Activated CD8-positive, alpha-beta memory T cell treated with anti-CD3 and anti-CD28 coated beads for 1 hour (primary cell): ENCODE measurements around the gene ZFYVE27.

Experiments used
- DNase-seq, 2 donors: peaks; one replicate each; pipeline ENCODE4 v3.0.0-alpha.2; 2020; ENCODE audit warnings: low read depth in 1 of 2; ENCODE audit errors: extremely low read depth in 1 of 2

Gene ZFYVE27

GRCh38 chr10:97743169-97743943, 6.4 kb downstream of the ZFYVE27 start:
- DNase-seq, result no peak

DNA sequence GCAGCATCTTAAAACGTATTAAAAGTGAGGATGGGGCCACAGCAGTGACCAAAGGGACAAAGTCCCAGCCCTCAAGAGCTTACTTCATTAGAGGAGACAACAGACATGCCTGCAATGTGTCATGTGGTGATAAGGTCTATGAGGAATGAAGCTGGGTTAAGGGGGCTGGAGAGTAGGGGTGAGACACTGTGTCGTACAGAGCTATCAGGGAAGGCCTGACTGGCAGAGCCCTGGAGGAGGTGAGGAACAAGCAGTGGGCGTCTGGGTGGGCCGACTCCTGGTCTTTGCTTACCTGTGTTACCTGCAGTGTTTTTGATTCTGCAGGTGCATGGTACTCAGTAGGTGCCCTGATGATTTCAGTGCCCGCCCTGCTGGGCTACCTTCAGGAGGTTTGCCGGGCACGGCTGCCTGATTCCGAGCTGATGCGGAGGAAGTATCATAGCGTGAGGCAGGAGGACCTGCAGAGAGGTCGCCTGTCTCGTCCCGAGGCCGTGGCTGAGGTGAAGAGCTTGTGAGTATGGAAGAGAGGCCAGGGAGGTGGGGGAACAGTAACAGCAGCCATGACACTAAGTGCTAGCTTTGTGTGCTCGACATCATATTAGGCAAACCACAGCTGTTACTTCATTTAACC, 7.6 kb downstream of the ZFYVE27 start:
- DNase-seq, result no peak

GRCh38 chr10:97747573-97747972, 10.6 kb downstream of the ZFYVE27 start:
- DNase-seq, result no peak

GRCh38 chr10:97748116-97748515, 11.2 kb downstream of the ZFYVE27 start:
- no peak for DNase-seq

DNA sequence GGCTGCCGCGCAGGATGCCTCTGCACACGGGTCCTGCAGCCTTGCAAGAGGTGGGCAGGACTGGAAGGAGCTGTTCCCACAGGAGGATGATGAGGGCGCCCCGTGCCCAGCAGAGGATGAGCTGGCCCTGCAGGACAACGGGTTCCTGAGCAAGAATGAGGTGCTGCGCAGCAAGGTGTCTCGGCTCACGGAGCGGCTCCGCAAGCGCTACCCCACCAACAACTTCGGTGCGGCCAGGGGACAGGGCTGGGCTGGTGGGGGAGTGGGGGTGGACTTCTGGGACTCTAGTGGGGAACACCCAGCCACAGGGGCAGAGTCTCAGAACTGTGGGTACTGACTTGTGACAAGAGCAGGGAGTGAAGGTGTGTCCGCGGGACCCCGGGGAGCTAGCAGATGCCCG, 16.0 kb downstream of the ZFYVE27 start:
- DNase-seq, result no peak

GRCh38 chr10:97754726-97755125, 17.8 kb downstream of the ZFYVE27 start:
- DNase-seq, result no peak

DNA sequence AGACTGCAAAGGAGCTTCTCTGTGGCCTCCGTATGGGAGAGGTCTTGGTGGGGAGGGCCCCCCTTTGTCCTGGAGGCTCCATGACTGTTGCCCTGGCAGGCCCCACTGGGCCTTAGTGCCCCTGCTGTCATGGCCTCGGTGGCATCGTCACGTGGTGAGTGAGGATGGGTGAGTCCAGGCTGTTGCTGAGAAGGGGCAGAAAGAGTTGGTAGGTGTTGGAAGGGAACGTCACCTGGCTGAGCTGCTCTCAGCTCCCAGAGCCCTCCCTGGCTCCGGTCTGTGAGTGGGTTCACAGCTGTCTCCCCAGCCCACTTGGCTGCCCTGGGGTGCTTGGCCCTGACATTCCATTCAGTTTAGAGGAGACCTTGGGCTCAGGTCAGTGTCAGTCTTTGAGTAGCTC, 18.8 kb downstream of the ZFYVE27 start:
- no peak for DNase-seq

DNA sequence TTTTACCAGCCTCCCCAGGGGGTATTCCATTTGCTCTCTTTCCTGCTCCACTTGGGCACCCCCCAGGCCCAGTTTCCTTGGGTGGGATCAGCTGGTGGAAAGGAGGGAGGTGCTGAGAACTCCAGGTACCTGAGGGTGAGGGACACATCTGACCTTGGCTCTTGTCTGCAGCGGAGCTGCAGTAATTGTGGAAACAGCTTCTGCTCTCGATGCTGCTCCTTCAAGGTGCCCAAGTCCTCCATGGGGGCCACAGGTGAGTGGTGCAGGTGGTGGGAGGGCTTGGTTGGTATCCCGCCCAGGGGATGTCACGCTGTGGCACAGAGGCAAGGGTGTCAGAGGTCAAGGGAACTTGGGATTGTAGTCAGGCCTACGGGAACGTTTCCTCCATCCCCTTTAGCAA, 20.5 kb downstream of the ZFYVE27 start:
- DNase-seq, result no peak

- peak in 1 of 2 donors; percentile 32 for DNase-seq
Observed at GRCh38 chr10:97759158-97759887, 22.4 kb downstream of the ZFYVE27 start.

GRCh38 chr10:97759946-97760345, 23.0 kb downstream of the ZFYVE27 start:
- DNase-seq, result no peak

GRCh38 chr10:97760461-97761257, 23.7 kb downstream of the ZFYVE27 start:
- DNase-seq, result no peak

GRCh38 chr10:97761331-97761865, 24.5 kb downstream of the ZFYVE27 start:
- DNase-seq, result no peak

- no peak for DNase-seq
Observed at GRCh38 chr10:97762056-97762455, 25.1 kb downstream of the ZFYVE27 start.

GRCh38 chr10:97762816-97763215, 25.9 kb downstream of the ZFYVE27 start:
- no peak for DNase-seq

- no peak for DNase-seq
Observed at GRCh38 chr10:97763411-97763810, 26.5 kb downstream of the ZFYVE27 start.

DNA sequence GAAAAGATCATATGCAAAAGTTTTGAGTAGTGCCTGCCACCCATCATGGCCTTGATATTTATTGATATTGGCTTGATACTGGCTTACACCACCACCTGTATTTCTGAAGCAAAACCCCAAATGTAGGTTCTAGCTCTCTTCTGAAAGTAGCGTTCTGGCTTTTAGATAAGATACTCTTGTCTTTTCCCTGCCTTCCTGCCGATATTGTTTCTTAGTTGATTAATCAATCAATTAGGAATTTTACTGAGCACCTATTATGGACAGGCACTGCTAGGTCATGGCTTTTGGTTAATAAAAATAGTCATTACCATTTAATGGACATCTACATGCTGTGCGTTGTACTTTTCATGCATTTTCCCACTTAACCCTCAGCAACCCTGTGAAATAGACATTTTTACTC, 27.0 kb downstream of the ZFYVE27 start:
- no peak for DNase-seq

GRCh38 chr10:97764519-97764931, 27.6 kb downstream of the ZFYVE27 start:
- DNase-seq, result no peak

DNA sequence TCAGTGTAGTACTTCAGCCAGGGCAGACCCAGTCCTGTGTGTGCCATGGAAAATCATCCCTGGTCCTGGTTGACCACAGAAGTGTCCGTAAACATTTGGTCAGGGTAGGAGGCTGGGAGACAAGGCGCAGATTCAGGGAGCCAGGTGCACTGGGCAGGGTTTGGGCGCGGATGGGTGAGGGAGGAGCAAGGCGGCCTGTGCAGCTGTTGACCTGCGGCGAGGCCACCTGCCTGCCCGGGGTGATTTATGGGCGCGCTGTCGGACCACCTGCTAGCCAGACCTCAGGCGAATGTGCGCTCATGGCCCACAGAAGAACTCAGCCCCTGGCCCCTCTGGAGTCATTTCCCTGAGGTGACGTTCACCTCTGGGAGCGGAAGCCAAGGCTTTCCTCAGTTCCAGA, 28.3 kb downstream of the ZFYVE27 start:
- no peak for DNase-seq

DNA sequence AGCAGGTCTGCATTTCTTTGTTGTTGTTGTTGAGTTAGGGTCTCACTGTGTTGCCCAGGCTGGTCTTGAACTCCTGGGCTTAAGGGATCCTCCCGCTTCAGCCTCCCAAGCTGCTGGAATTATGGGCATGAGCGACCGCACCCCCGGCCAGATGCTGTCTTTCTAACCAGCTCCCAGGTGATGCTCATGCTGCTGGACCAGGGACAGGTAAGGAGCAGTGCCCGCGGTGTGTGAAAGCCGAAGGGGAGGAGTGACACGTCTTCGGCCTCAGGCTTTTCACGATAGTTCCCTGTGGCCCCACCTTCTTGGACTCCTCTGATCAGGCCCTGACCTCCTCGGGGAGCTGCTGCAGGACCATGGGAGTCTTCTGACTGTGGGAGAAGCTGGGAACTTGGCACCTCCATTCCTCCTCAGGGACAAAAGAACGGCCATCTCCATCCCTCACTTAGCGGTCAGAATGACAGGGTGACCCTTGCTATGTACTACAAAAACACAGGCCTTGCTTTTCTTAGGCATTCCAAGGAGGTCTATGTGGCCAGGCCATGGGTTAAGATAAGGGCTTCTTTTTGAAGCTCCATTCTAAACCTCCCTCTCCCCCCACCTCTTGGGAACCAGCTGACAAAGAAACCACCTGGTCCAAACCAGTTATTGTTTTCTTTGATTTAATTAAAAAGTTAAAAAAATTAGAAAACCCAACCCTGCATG, 29.3 kb downstream of the ZFYVE27 start:
- no peak for DNase-seq
